ENCODE measurements around the gene EXOC8. TPM values are rescaled to one million over a fixed set of nuclear protein-coding genes. Genes with fewer than 3 reads are reported as not detected.
A peak's percentile ranks its signal among the peaks of the same experiment; 100 is the strongest.

Gene EXOC8
- total and polyA plus RNA-seq, 2 experiments from 2014 or later = 3.9 to 14.6 TPM

GRCh38 chr1:231332761-231333160, 4.9 kb downstream of the EXOC8 start:
- Histone ChIP-seq H3K4me3 (peak overlapping the region; percentile 98), H3K79me2 (ENCODE audit: insufficient read depth) (peaks cover 74% of the 10 kb centered on the region), H3K4me1 (ENCODE audit: insufficient read depth) (peaks cover 37% of the 10 kb centered on the region), H3K9me2 (ENCODE audit: insufficient read depth) (no peaks in the 10 kb centered on the region), H4K20me1 (ENCODE audit: insufficient read depth) (peaks cover 24% of the 10 kb centered on the region; the same call in 1 of the 2 replicates), H3K9ac (no peak overlapping the region), H3K27ac (no peak overlapping the region), H3F3A (ENCODE audit: insufficient read depth) (no peaks in the 10 kb centered on the region), H3K27me3 (replicated peaks; ENCODE audit: insufficient read depth) (no peaks in the 10 kb centered on the region), H3K9me3 (ENCODE audit: low read depth) (no peaks in the 10 kb centered on the region), H3K4me2 (ENCODE audit: unreplicated experiment) (peak overlapping the region; percentile 97), H3K36me3 (ENCODE audit: low read depth) (no peaks in the 10 kb centered on the region), H2AFZ (no peak overlapping the region)
- in situ Hi-C loops (cut with MboI) = no loop called here
- DNase-seq = no peak
- TF ChIP-seq EZH2phosphoT487 (IDR thresholded peaks at IDR 0.05; ENCODE audit: insufficient read depth, low read depth) (no peak), EZH2 (IDR thresholded peaks at IDR 0.05; ENCODE audit: insufficient read depth, poor library complexity, severe bottlenecking) (no peak)
- 97 to 98% methylated on average over 1 of the region's 1 CpG for WGBS, 2 experiments (ENCODE audit: low coverage in 1 of 2, low lambda C conversion rate in 2 of 2, missing lambda C conversion rate in 2 of 2)

DNA sequence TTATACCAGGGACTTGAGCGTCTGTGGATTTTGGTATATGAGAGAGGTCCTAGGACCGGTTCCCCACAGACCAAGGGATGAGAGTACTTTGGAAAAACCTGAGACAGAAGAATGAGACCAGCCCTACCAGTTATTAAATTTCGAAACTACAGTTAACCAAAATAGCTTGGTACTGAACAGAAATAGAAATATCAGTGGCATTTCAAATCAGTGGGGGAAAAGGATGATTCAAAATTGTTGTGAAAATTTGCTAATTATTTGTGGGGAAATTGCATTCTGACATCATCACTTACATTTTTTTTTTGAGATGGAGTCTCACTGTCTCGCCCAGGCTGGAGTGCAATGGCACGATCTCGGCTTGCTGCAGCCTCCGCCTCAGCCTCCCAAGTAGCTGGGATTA, 8.2 kb downstream of the EXOC8 start:
- DNase-seq = no peak
- in situ Hi-C loops (cut with MboI) = no loop called here
- Histone ChIP-seq H3K4me2 (ENCODE audit: unreplicated experiment) (no peak overlapping the region), H3F3A (ENCODE audit: insufficient read depth) (no peaks in the 10 kb centered on the region), H3K79me2 (ENCODE audit: insufficient read depth) (peaks cover 42% of the 10 kb centered on the region), H3K9ac (no peak overlapping the region), H2AFZ (no peak overlapping the region), H4K20me1 (ENCODE audit: insufficient read depth) (0 out of 2 replicates have a peak, but pooled peaks cover 8% of the 10 kb centered on the region), H3K4me1 (ENCODE audit: insufficient read depth) (peaks cover 20% of the 10 kb centered on the region), H3K4me3 (no peak overlapping the region), H3K9me2 (ENCODE audit: insufficient read depth) (no peaks in the 10 kb centered on the region), H3K27ac (no peak overlapping the region), H3K9me3 (ENCODE audit: low read depth) (no peaks in the 10 kb centered on the region), H3K36me3 (ENCODE audit: low read depth) (no peaks in the 10 kb centered on the region), H3K27me3 (replicated peaks; ENCODE audit: insufficient read depth) (no peaks in the 10 kb centered on the region)
- TF ChIP-seq EZH2phosphoT487 (IDR thresholded peaks at IDR 0.05; ENCODE audit: insufficient read depth, low read depth) = no peak
- no peak for TF ChIP-seq EZH2 (IDR thresholded peaks at IDR 0.05; ENCODE audit: insufficient read depth, poor library complexity, severe bottlenecking)
- 95 to 99% methylated on average over 7 of the region's 7 CpGs for WGBS, 2 experiments (ENCODE audit: low coverage in 1 of 2, low lambda C conversion rate in 2 of 2, missing lambda C conversion rate in 2 of 2)

GRCh38 chr1:231327617-231328016, 10.0 kb downstream of the EXOC8 start:
- peaks cover 23% of the 10 kb centered on the region for H3K79me2 ChIP-seq (ENCODE audit: insufficient read depth)
- H3K27ac ChIP-seq = no peak overlapping the region
- peaks cover under 1% of the 10 kb centered on the region for H3K4me1 ChIP-seq (ENCODE audit: insufficient read depth)
- 95 to 98% methylated on average over 5 of the region's 5 CpGs for WGBS, 2 experiments (ENCODE audit: low coverage in 1 of 2, low lambda C conversion rate in 2 of 2, missing lambda C conversion rate in 2 of 2)
- no peak overlapping the region for H3K4me3 ChIP-seq
- H4K20me1 ChIP-seq (ENCODE audit: insufficient read depth) = no peaks in the 10 kb centered on the region
- H3K9ac ChIP-seq = no peak overlapping the region
- TF ChIP-seq EZH2 (IDR thresholded peaks at IDR 0.05; ENCODE audit: insufficient read depth, poor library complexity, severe bottlenecking) (no peak), EZH2phosphoT487 (IDR thresholded peaks at IDR 0.05; ENCODE audit: insufficient read depth, low read depth) (no peak)
- no peaks in the 10 kb centered on the region for H3K9me2 ChIP-seq (ENCODE audit: insufficient read depth)
- no peaks in the 10 kb centered on the region for H3K36me3 ChIP-seq (ENCODE audit: low read depth)
- in situ Hi-C loops (cut with MboI) = no loop called here
- H3K9me3 ChIP-seq (ENCODE audit: low read depth) = no peaks in the 10 kb centered on the region
- H3F3A ChIP-seq (ENCODE audit: insufficient read depth) = no peaks in the 10 kb centered on the region
- DNase-seq = no peak
- no peaks in the 10 kb centered on the region for H3K27me3 ChIP-seq (replicated peaks; ENCODE audit: insufficient read depth)
- H2AFZ ChIP-seq = no peak overlapping the region
- no peak overlapping the region for H3K4me2 ChIP-seq (ENCODE audit: unreplicated experiment)

- Histone ChIP-seq H3K79me2 (ENCODE audit: insufficient read depth) (peaks cover 10% of the 10 kb centered on the region), H2AFZ (no peak overlapping the region), H3K9ac (no peak overlapping the region), H3K4me3 (no peak overlapping the region), H3K9me2 (ENCODE audit: insufficient read depth) (no peaks in the 10 kb centered on the region), H3F3A (ENCODE audit: insufficient read depth) (no peaks in the 10 kb centered on the region), H3K27ac (no peak overlapping the region), H3K36me3 (ENCODE audit: low read depth) (no peaks in the 10 kb centered on the region), H3K9me3 (ENCODE audit: low read depth) (no peaks in the 10 kb centered on the region), H3K27me3 (replicated peaks; ENCODE audit: insufficient read depth) (no peaks in the 10 kb centered on the region), H3K4me2 (ENCODE audit: unreplicated experiment) (no peak overlapping the region), H3K4me1 (ENCODE audit: insufficient read depth) (no peaks in the 10 kb centered on the region; the same call in 1 of the 2 replicates), H4K20me1 (ENCODE audit: insufficient read depth) (no peaks in the 10 kb centered on the region)
- TF ChIP-seq EZH2phosphoT487 (IDR thresholded peaks at IDR 0.05; ENCODE audit: insufficient read depth, low read depth) (no peak), EZH2 (IDR thresholded peaks at IDR 0.05; ENCODE audit: insufficient read depth, poor library complexity, severe bottlenecking) (no peak)
- WGBS, 2 experiments (ENCODE audit: low coverage in 1 of 2, low lambda C conversion rate in 2 of 2, missing lambda C conversion rate in 2 of 2) = 55 to 62% methylated on average over 1 of the region's 1 CpG
- no peak for DNase-seq
- in situ Hi-C loops (cut with MboI) = no loop called here
Measured at GRCh38 chr1:231326248-231326647, 11.4 kb downstream of the EXOC8 start.

DNA sequence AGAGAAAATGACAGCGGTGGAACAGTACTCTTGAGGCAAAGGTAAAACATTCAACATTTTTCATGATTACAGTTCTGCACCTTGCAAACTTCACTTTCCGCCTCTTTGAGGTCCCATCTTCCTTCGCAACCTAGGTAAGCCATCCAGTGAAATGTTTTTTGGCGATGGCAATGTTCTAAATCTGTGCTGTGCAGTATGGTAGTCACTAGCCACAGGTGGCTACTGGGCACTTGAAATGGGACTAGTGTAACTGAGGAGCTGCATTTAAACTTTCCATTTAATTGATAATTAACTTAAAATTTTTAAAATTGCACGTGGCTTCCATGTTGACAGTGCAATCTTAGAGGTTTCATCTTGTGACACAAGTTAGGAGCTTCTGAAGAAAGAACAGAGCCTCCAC, 13.0 kb downstream of the EXOC8 start:
- H3K4me1 ChIP-seq (ENCODE audit: insufficient read depth) = no peaks in the 10 kb centered on the region; the same call in 1 of the 2 replicates
- TF ChIP-seq EZH2phosphoT487 (IDR thresholded peaks at IDR 0.05; ENCODE audit: insufficient read depth, low read depth) (no peak), EZH2 (IDR thresholded peaks at IDR 0.05; ENCODE audit: insufficient read depth, poor library complexity, severe bottlenecking) (no peak)
- no peak overlapping the region for H3K9ac ChIP-seq
- DNase-seq = no peak
- no peaks in the 10 kb centered on the region for H3F3A ChIP-seq (ENCODE audit: insufficient read depth)
- no peaks in the 10 kb centered on the region for H3K9me3 ChIP-seq (ENCODE audit: low read depth)
- no peaks in the 10 kb centered on the region for H4K20me1 ChIP-seq (ENCODE audit: insufficient read depth)
- H2AFZ ChIP-seq = no peak overlapping the region
- no peak overlapping the region for H3K27ac ChIP-seq
- H3K4me3 ChIP-seq = no peak overlapping the region
- in situ Hi-C loops (cut with MboI) = no loop called here
- H3K36me3 ChIP-seq (ENCODE audit: low read depth) = no peaks in the 10 kb centered on the region
- no peak overlapping the region for H3K4me2 ChIP-seq (ENCODE audit: unreplicated experiment)
- WGBS, 2 experiments (ENCODE audit: low coverage in 1 of 2, low lambda C conversion rate in 2 of 2, missing lambda C conversion rate in 2 of 2) = 75 to 80% methylated on average over 5 of the region's 5 CpGs
- H3K27me3 ChIP-seq (replicated peaks; ENCODE audit: insufficient read depth) = no peaks in the 10 kb centered on the region
- no peaks in the 10 kb centered on the region for H3K79me2 ChIP-seq (ENCODE audit: insufficient read depth)
- H3K9me2 ChIP-seq (ENCODE audit: insufficient read depth) = no peaks in the 10 kb centered on the region
